Adrenal gland (tissue), 5 donors: ENCODE results near the gene DPP10.

ENCODE experiments used
- POLR2A ChIP-seq, 2 donors: fragments of 450-650 bp; IDR thresholded peaks; one replicate each; pipeline ENCODE4 v1.6.1; 2017; ENCODE audit warnings: antibody characterized with exemption in 2 of 2, mild to moderate bottlenecking in 2 of 2, moderate library complexity in 1 of 2
- TF ChIP-seq, protein P1 (sequence below), 6 experiments: fragments of 450-650 bp in 4 of 6; fragments of 200-600 bp in 2 of 6; sonication (generic) in 1 of 6; IDR thresholded peaks; 1 replicate in 5 of 6; 2 replicates in 1 of 6; pipeline versions ENCODE4 v1.5.1 to v1.8.0; 2016 to 2021; ENCODE audit warnings: antibody characterized with exemption in 6 of 6, mild to moderate bottlenecking in 2 of 6, moderate library complexity in 1 of 6
- donor health status: DM: no; HTN: no; CAD: no.

DNA sequence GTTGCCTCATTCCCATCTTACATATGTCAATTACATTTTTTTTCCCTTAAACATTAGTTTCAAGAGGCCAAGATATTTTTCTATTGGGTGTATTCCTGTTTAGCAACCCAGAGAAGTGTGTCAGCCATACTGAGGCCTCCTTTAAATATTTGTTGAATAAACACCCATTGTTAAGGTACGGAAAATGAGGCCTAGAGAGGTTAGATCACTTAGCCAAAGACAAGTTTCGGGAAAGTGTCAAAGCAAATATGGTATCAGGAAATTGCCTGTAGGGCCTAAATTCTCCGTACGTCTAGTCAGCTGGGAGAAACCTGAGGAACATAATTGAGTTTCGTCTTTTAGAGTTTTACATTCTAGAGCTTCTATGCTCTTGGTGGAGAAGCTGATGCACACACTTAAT, 1138.3 kb downstream of the DPP10 start:
- TF ChIP-seq POLR2A (IDR thresholded peaks at IDR 0.05) = no peak
- TF ChIP-seq, protein P1, sequence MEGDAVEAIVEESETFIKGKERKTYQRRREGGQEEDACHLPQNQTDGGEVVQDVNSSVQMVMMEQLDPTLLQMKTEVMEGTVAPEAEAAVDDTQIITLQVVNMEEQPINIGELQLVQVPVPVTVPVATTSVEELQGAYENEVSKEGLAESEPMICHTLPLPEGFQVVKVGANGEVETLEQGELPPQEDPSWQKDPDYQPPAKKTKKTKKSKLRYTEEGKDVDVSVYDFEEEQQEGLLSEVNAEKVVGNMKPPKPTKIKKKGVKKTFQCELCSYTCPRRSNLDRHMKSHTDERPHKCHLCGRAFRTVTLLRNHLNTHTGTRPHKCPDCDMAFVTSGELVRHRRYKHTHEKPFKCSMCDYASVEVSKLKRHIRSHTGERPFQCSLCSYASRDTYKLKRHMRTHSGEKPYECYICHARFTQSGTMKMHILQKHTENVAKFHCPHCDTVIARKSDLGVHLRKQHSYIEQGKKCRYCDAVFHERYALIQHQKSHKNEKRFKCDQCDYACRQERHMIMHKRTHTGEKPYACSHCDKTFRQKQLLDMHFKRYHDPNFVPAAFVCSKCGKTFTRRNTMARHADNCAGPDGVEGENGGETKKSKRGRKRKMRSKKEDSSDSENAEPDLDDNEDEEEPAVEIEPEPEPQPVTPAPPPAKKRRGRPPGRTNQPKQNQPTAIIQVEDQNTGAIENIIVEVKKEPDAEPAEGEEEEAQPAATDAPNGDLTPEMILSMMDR (IDR thresholded peaks at IDR 0.05) = no peak
